CD1c-positive myeloid dendritic cell (primary cell): ENCODE results near the gene COL24A1.
"Not testable (repeated sequence)": the region's sequence is repeated elsewhere in the genome, so short reads cannot be mapped to it uniquely, and the experiment has no call there.

Experiments used
- DNase-seq: peaks from one replicate; pipeline ENCODE4 v3.0.0-alpha.2; 2016; ENCODE audit errors: extremely low spot score

The COL24A1 gene

GRCh38 chr1:86082183-86082582, 74.4 kb downstream of the COL24A1 start:
- DNase-seq = peak; percentile 2

DNA sequence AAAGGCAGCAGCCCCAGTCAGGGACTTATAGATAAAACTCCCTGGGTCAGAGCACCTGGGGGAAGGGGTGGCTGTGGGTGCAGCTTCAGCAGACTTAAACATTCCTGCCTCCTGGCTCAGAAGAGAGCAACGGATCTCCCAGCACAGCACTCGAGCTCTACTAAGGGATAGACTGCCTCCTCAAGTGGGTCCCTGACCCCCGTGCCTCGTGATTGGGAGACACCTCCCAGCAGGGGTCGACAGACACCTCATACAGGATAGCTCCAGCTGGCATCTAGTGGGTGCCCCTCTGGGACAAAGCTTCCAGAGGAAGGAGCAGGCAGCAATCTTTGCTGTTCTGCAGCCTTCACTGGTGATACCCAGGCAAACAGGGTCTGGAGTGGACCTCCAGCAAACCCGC, 84.1 kb downstream of the COL24A1 start:
- not testable (repeated sequence) for DNase-seq

- not testable (repeated sequence) for DNase-seq
Measured at GRCh38 chr1:86071870-86072269, 84.7 kb downstream of the COL24A1 start.

DNA sequence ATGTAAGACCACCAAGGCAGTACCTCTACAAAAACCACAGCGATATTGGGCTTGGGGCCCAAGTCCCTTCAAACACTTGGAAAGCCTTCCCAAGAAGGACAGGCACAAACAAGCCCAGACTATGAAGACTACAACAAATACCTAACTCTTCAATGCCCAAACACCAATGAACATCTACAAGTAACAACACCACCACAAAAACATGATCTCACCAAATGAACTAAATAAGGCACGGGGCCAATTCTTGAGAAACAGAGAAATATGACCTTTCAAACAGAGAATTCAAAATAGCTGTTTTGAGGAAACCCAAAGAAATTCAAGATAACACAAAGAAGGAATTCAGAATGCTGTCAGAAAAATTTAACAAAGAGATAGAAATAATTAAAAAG, 86.8 kb downstream of the COL24A1 start:
- DNase-seq = no peak

DNA sequence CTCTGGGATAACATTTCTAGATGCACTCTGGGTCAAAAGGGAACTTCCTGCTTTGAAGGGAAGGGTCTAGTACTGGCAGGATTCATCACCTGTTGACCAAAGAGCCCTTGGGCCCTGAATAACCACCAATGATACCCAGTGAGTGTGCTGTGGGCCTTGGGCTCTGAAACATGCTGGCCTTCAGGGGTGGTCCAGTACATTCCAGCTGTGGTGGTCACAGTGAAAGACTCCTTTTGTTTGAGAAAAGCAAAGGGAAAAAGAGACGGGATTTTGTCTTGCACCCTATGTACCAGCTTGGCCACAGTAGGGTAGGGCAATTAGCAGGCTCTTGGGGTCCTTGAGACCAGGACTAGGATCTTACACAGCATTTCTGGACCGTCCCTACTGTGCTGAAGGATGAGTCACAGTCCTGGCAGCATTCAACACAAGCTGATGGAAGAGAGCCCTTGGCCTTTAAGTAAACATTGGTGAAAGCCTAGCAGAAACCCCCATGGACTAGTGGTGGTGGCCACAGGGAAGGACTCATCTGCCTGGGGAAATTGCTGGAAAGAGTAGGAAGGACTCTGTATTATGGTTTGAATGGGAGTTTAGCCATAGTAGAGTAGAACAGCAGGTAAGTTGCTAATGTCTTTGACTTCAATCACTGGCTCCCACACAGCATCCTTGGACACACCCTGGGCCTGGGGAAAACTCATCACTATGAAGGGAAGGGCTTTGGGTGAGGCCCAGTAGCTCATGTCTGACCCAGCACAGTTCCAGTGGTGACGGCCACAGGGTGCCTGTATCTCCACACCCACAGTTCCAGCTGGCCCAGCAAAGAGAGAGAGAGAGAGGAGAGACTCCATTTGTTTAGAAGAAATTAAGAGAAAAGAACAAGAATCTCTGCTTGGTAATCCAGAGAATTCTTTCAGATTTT, 87.5 kb downstream of the COL24A1 start:
- DNase-seq = no peak

- DNase-seq = no peak
Measured at GRCh38 chr1:86068271-86068721, 88.3 kb downstream of the COL24A1 start.

DNA sequence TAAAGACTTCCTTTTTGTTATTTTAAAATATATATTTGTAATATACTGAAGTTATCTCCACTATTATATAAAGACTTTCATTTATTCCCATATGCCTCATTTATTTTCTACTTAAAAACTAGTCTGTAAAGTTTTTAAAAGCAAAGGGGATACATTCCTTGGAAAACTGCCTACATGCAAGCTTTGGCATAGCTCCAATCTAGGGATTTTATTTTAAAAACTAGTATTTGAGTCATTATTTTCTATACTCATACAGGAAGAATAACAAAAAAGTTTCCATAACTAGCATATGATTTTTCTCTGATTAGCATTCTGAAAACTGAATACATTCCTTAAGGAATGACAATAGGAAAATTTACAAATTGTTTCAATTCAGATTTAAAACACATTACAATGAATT, 88.9 kb downstream of the COL24A1 start:
- no peak for DNase-seq

GRCh38 chr1:86064899-86065298, 91.7 kb downstream of the COL24A1 start:
- no peak for DNase-seq

DNA sequence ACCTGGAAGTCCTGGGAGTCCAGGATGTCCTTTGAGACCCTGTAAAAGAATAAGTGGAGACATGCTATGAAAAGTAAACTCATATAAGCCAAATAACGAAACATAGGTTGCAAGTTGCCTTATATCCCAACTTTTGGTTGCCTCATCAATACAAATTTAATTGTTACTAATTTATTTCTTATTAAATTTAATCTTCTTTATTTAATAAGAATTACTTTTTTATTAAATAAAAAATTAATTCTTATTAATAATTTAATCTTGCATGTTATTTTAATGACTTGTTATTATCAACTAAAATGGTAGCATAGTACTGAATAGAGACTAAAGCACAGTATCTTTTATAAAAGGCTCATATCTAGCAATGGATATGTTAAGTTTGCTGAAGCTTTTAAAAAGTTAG, 92.9 kb downstream of the COL24A1 start:
- DNase-seq = no peak

DNA sequence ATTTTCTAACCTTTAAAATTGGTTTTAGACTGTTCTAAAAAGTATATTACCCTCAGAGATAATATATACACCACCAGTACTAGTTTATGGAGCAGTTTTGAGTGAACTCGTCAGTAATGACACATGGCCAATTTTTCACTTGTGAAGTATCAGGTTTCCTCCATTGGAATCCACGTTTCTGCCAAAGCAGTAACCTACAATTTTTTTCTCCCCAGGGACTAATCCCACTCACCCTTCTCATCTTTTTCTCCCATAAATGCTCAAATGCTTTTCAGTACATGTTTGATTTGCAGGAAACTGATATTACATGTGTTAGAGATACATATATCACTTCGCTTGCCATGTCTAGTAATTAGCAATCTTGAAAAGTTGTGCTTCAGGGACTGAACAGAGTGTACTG, 94.1 kb downstream of the COL24A1 start:
- DNase-seq = no peak

DNA sequence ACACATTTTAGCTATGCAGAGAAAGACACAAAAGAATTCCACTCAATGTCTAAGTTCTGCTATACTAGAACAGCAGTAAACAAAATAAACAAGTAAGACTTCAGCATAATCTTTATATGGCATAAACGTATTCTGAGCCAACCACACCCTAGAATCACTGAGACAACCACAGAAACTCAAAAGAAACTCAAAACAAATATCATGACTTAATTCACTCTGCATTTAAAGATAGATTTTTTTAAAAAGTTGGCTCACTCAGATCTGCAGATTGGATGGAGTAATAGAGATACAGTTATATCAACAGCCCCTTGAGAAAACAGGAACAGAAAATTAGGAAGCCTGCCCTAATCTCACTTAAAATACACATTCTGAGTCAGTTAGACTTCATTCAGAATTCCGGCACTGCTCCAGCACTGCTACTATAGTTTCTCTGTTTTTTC, 95.0 kb downstream of the COL24A1 start:
- peak; percentile 59 for DNase-seq

DNA sequence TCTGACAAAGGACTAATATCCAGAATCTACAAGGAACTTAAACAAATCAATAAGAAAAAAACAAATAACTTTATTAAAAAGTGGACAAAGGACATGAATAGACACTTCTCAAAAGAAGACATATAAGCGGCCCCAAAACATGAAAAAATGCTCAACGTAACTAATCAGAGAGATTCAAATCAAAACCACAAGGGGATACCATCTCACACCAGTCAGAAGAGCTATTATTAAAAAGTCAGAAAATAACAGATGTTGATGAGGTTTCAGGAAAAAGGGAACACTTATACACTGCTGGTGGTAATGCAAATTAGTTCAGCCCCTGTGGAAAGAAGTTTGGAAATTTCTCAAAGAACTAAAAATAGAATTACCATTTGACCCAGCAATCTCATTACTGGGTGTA, 102.2 kb downstream of the COL24A1 start:
- DNase-seq = no peak

GRCh38 chr1:86052948-86053698, 103.4 kb downstream of the COL24A1 start:
- no peak for DNase-seq

DNA sequence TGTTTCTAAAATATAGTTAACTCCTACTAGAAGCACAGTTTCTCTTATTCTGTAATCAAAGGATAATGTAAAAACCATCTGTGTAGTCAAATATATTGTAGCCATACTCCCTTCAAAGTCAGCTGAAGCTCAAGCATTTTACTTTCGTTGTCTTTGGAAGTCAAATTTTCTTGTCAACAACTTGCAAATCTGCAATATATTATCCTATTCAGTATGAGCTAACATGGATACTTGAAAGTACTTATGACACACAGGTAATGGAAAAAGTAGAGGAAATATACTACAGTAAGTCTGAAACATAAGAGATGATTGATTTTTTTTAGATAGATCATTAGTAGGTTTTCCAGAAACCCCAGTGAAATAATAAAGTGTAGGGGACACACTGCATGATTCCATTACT, 121.5 kb downstream of the COL24A1 start:
- no peak for DNase-seq

DNA sequence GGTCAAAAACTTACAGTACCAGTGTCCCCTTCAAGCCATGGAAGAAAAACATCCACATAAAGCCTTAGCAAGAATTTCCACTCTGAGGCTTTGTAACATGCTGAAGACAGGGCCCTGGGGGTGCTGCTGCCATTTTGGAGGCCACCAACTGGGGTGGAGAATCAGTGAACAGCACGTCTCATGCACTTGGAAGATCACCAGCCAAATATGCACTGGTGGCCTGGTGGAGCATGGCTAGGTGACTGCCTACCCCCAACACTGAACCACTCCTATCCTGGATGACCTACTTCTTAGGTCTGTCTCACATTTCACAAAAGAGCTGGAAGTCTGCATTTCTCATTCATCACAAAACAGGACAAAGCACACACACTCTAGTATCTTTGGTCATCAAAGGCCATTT, 126.4 kb downstream of the COL24A1 start:
- no peak for DNase-seq

- peak; percentile 33 for DNase-seq
Measured at GRCh38 chr1:86018283-86018923, 138.2 kb downstream of the COL24A1 start.

DNA sequence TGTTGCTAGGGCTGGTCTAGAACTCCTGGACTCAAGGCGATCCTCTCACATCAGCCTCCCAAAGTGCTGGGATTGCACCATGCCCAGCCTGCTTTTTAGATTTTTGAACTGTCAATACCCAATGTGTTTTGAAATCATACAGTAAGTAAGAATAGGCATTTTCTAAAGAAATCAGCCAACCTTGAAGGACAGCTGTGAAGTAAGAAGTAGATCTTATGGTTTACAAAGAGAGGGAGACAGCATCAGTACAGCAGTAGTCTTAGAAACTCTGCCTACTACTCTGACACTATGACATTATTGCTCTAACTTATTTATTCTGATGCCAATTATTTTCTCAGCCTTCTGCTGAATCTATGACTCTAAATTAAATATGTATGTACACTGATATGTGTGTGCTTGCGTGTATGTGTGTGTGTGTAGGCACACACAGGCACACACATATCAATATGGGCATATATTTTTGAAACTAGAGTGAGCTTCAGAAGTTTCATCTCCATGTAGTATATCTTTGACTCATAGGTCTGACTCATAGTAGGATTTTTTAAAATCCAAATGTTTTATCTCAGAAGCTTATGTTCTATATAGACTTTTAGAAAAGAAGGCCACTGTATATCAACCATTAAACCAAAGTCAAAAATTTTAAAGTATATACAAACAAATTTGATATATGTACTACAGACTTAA, 140.4 kb downstream of the COL24A1 start:
- DNase-seq = no peak

GRCh38 chr1:86015375-86015774, 141.2 kb downstream of the COL24A1 start:
- DNase-seq = no peak

- no peak for DNase-seq
Measured at GRCh38 chr1:86000601-86001000, 156.0 kb downstream of the COL24A1 start.

- no peak for DNase-seq
Measured at GRCh38 chr1:85998105-85998855, 158.3 kb downstream of the COL24A1 start.

DNA sequence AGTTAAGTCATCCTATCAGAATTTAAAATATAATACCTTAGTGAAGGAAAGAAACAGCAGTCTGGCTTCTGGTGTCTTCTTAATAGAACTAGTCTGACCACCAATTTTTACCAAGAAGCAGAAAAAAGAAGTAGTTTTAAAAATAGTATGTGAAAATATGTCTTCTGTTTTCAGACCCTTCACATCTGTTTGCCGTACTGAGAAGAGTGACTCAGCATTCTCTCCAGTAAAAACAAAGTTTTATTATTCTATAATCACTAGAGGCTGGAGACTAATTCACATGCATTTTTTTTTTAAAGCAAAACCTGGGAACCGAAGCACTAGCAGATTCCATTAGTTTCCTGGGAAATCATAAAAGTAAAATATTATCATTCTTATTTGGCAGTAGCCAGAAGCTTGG, 163.8 kb downstream of the COL24A1 start:
- no peak for DNase-seq
